ENCODE measurements around the gene RASA3. TPM values are rescaled to one million over a fixed set of nuclear protein-coding genes. Genes with fewer than 3 reads are reported as not detected.

Gene RASA3
- total RNA-seq, 1 donor from 2014 or later, result 84.2 TPM

DNA sequence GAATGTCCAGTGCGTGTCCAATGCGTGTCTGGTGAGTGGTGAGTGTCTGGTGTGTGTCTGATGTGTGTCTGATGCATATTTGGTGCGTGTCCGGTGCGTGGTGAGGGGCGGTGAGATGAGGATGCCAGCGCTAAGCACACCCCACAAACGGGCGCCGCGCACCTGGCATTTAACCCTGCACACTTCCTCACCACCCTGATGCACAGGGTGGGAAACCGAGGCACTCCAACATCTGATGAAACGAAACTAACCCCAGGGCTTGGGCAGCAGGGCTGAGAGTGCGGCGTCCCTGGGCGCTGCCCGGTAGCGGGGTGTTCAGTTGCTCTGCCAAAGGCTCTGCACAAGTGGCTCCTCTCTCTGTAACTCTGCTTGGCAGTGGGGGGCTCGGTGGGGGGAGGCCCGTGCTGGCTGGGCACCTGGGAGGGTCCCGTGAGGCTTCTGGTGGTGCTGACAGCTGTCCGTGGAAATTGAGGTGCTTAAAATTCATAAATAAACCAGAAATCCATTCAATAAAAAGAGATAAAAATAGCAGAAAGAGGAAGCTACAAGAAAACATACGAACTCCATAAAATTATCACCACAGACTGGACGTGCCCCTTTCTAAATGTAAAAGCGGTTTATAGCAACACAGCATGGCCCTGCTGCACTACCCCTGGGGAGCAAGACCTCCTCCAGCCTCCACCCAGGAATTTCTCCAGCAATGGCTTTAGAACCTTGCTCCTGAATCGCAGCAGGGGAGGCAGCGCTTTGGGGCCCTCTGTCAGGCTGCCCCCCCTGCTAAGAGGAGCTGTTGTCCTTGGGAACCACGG, 76.0 kb downstream of the RASA3 start:
- intact Hi-C loops (cut with micrococcal nuclease), result no loop called here

DNA sequence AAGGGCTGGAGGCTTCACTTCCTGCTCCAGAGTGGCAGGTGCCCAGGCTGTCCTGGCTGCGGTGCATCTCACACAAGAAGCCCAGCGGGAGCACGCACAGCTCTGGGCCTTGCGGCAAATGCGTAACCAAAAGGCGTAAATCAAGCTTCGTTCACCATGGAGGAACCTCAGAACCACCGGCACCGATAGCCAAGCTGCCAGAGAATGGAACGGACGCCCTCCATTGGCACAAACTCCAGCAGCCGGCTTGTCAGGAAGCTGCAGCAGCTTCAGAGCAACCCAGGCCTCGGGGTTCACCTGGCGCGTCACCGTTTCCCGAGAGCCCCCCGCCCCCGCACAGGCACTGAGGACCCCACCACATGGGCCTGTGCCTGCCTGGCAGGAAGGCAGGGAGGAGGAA, 76.7 kb downstream of the RASA3 start:
- intact Hi-C loops (cut with micrococcal nuclease), result no loop called here

DNA sequence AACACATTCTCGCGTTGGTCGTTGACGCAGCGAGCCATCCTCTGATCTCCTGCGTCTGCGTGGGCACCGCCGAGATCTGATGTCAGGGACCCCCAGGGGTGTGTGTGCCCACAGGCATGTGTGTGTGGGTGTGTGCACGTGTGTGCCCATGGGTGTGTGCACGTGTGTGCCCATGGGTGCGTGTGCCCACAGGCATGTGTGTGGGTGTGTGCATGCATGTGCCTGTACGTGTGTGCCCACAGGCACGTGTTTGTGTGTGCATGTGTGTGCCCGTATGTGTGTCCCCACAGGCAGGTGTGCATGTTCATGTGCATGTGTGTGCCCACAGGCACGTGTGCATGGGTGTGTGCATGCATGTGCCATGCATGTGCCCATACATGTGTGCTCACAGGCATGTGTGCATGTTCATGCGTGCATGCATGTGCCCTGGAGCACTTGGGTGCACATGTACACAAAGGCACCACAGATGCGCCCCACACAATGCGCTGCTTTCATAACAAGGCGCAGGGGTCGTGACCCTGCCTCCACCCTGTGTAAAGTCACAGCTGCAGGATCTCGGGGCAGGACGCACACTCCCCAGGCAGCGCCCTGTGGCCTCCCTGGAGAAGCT, 77.5 kb downstream of the RASA3 start:
- intact Hi-C loops (cut with micrococcal nuclease), result no loop called here

DNA sequence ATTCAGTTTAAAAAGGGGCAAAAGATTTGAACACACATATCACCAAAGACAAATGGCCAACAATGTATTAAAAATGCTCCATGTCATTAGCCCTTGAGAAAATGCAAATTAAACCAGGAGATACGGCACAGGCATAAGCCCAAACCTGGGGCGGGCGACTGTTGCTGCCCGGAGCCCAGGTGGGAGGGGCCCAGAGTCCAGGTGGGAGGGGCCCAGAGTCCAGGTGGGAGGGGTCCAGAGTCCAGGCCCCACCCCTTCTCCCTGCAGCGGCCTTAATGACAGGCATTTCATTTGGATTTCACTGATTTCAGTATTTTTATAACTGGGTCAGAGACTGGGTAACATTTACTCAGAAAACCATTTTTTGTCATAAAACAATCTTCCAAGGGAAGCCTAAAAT, 78.2 kb downstream of the RASA3 start:
- intact Hi-C loops (cut with micrococcal nuclease), result no loop called here

DNA sequence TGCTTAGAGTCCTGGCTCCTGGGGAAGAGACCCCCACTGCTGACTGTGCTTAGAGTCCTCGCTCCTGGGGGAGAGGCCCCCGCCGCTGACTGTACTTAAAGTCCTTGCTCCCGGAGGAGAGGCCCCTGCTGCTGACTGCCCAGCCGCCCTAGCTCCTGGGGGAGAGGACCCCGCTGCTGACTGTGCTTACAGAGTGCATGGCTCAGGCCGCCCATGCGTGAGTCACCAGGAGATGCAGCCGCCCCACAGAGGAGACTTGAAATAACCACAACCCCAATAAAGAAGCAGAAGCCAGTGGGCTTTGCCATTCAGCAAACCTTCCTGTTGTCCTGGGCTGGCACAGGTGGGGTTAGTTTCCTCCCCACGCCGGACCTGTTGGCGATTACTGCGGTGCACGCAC, 79.4 kb downstream of the RASA3 start:
- intact Hi-C loops (cut with micrococcal nuclease), result no loop called here

DNA sequence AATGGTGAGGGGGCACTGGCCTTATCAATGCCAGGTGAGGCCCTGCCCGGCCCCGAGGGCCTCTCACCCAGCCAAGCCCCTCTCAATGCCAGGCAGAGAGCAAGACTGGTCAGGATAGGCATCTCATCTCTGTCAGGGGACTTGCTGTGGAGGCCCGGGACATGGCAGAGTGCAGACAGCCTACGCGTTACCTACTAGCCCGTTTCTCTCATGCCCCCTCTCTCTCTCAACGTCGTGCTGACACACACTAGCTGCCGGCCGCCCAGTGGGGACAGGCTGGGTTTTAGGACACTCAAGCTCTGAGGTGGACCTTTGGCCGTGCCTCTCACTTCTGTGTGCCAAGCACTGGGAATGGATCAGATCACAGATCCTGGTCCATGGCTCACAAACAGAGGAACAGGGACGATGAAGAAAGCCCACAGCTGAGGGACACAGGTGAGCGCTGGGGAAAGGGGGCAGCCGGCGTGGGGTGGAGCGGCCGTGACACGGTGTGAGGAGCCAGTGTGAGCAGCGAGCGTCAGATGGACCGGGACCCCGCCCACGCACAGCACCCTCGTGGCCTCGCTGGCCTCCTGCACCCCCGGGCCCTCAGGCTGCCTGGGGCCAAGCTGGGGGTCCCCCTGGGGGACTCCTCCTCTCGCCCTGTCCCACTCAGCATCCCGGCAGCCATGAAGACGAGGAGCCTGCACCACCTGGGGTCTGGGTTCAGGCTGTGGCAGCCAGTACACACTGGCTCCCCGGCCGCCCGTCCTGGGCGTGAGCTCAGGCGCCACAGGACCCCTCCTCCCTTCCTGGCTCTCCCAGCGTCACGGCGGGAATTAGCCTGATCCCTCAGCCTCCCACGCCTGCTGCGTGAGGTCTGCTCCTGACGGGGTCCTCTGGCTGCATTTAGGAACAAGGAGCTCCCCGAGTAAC, 81.6 kb downstream of the RASA3 start:
- intact Hi-C loops (cut with micrococcal nuclease), result no loop called here

DNA sequence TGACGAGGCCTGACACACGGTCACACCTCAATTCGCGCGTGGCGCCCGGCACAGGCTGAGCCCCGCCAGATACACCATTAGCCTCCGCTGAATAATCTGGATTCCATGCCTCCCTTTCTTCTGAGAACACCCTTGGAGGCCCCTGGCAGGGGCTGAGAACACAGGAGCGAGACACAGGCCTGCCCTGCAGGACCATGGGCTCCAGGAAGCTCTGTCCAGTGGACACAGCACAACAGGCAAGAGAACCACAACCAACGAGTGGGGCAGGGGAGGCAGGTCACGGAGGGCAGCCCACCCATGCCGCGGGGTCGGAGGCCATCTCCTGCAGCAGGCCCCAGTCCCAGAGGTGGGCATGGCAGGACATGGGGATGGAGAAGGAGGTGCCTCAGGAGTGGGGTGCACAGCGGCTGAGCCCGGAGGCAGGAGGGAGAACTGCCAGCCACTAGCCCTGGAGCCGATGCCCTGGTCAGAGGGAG, 82.8 kb downstream of the RASA3 start:
- intact Hi-C loops (cut with micrococcal nuclease), result loop anchor here (5.0 kb wide), 1 partner anchor 178 kb away; no protein-coding TSS in a partner anchor

DNA sequence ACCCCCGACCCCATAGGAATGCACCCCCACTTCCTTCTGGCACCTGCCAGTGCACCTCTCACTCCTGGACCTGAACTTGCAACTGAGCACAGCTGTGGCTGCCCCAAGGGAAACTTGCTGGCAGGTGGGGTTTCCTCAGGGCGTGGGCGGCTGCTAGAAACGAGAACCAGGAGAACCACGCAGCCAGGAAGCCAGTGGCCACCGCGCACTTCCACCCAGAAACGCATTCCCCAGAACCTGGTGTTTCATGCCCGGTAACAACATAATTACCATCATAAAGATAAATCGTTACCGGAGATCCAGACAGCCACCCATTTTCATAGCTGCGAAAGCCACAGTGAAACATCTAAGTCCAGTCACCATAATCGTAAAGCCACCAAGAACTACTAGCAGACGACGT, 83.4 kb downstream of the RASA3 start:
- intact Hi-C loops (cut with micrococcal nuclease), result loop anchor here (5.0 kb wide), 1 partner anchor 178 kb away; no protein-coding TSS in a partner anchor

DNA sequence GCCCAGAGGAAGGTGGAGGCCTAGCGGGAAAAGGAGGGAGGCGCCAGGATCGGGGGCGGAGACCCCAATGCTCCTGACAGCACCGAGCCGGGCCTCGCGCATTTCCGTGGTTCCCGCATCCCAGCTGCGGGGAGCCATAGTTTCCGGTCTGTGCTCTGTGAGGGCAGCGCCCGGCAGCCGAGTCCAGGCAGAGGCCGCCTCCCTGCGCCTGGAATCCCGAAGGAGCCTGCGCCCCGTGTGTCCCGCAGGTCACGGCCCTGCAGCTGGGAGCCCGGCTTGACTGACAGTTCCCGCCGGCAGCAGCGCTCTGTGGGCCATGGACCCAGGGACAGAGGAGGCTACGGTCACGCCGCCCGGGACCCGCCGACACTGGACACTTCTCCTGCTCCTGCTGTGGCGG, 84.0 kb downstream of the RASA3 start:
- intact Hi-C loops (cut with micrococcal nuclease), result loop anchor here (5.0 kb wide), 1 partner anchor 179 kb away; no protein-coding TSS in a partner anchor

DNA sequence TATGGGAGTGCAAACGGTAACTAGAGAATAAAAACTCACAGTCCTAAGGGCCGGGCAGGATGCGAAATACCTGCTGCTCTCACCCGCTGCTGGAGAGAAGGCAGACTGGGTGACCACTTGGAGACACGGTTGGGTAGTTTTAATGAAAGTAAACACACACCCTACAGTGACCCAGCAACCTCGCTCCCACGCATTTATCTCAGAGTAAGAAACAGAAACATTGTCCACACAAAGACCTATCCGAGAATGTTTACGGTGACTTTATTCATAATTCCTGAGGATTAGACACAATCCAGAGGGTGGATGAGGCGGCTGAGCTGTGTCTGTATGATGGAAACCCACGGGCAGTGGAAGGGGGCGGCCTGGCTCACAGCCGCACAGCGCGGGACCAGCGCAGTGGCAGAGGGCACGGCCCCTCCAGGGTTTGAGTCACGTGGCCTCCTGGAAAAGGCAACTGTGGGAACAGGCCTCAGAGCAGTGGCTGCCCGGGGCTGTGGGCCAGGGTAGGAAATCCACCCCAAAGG, 85.0 kb downstream of the RASA3 start:
- intact Hi-C loops (cut with micrococcal nuclease), result loop anchor here (5.0 kb wide), 1 partner anchor 180 kb away; no protein-coding TSS in a partner anchor

DNA sequence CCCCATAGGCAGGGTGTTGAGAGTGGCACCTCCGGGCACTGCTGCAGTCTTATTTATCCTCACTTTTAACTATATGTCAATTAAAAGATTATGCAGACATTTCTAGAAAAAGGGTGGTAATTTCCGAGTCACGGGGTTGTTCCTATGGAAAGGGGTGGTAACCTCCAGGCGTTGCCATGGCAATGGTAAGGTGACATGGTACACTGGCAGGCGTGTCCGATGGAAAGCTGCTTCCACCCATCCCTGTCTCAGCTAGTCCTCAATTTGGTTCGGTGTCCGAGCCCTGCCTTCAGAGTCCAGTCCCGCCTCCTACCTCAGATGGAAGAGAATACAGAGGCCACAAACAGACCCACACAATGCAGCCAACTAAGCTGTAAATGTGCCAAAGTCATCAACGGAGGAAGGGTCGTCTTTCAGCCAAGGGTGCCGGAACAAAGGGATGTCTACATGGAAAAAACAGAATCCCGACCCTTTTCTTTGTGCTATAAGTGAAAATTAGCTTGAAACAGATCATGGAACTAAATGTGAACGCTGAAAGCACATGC, 85.9 kb downstream of the RASA3 start:
- intact Hi-C loops (cut with micrococcal nuclease), result loop anchor here (5.0 kb wide), 1 partner anchor 181 kb away; no protein-coding TSS in a partner anchor

DNA sequence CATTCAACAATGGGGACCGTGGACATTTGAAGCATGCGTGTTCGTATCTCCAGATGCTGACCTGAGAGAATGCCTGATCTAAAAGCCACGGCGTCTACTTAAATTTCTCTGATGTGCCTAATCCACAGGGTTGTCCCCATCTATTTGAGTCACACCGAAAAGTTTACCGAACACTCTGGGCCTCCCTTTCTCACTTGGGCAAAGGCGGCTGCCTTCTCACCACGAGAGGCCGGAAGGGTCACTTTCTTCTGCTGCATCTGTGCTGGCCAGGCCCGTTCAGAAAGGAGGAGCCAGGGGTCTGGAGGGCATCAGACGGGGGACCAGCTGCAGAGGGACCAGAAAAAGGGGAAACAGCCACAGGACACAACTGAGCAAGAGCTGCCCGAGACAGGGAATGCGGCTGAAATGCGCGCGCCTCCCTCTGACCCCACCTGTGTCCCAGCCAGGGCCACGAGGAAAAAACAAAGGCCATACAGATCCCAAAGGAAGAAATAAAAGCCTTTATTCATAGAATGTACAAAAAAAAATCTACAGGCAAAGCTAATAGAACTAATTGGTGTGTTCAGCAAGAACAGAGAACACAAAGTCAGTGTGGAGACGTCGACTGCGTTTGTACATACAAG, 87.2 kb downstream of the RASA3 start:
- intact Hi-C loops (cut with micrococcal nuclease), result loop anchor here (5.0 kb wide), 1 partner anchor 182 kb away; no protein-coding TSS in a partner anchor

DNA sequence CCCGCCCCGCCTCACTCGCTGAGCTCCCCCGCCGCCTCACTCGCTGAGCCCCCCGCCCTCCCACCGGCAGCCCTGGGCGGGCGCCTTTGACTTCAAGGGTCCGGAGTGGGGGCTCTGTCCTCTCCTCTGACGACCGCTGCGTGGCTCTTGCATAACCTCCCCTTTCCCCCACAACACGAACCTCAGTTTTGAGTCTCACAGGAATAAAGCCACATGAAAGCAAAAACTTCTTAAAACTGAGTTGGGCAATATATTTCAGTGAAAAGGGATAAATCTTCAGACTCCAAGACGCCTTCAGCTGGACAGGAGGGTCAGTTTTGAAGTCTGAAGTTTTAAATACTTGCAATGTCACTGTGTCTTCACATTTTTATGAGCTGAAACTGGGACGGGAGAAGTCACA, 87.9 kb downstream of the RASA3 start:
- intact Hi-C loops (cut with micrococcal nuclease), result no loop called here

DNA sequence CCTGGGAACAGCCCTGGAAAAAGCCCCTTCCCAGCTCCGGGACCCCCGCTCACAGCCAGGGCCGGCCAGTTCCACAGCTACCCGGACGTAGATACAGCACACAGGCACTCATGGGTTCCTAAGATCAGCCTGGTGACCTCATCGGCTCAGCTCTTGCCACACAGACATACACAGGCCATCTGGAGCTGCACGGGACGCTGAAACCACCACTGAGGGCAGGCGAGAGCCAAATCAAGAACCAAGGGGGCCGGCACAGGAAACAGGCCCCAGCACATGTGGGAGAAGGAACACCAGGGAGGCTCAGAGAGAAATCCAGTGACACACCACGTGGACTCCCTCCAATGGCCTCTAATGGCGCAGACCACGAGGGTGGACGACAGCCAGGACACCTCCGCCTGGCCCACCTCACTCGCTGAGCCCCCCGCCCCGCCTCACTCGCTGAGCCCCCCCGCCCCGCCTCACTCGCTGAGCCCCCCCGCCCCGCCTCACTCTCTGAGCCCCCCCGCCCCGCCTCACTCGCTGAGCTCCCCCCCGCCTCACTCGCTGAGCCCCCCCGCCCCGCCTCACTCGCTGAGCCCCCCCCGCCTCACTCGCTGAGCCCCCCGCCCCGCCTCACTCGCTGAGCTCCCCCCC, 88.9 kb downstream of the RASA3 start:
- intact Hi-C loops (cut with micrococcal nuclease), result no loop called here

DNA sequence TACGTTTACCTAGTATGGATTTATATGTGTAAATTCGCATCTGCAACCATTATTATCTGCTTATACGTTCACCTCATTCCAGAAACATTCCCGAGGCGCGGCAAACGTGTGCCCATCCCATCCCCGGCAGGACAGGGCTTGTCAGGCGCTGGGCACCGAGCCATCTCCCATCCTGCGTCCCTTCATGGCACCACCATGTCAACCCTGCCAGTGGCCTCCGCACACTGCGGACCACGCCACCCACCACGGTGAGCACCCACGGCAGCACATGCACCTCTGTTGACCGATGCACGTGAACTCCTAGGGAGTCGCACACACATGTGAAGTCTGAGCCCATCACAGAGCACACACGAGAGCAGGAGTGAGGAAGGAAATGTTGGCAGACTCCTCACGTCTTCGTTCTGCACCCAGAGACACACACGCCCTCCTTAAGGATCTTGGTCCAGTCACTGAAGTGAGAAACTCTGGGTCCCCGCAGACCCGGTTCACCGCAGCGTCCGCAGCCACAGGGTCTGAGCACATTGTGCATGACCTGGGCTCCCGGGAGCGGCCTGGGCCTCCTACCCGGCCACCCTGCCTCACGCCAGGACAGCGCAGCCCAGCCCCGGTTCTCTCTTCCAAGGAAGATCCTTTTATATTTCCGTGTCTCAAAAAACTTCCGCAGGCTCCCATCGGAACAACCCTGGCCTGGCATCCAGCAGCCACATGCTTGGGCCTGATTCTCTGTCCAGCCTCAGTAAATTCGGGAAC, 90.2 kb downstream of the RASA3 start:
- intact Hi-C loops (cut with micrococcal nuclease), result no loop called here

DNA sequence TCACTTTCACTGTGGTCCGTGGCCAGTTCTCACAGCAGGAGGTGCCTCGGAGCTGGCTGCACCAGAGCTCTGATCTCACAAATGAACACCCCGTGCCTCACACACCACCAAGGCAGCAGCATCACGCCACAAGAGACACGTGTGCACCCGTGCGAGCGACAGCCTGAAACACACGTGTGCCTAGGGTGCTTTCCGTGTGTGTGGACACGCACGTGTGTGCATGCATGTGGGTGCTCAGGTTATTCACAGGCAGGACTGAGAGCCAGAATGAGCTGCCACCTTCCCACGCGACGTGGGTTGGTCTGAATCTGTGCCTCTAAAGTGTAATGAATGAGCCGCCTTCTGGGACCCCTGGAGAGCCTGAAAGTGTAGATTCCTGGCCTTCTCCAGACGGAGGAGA, 90.9 kb downstream of the RASA3 start:
- intact Hi-C loops (cut with micrococcal nuclease), result no loop called here

DNA sequence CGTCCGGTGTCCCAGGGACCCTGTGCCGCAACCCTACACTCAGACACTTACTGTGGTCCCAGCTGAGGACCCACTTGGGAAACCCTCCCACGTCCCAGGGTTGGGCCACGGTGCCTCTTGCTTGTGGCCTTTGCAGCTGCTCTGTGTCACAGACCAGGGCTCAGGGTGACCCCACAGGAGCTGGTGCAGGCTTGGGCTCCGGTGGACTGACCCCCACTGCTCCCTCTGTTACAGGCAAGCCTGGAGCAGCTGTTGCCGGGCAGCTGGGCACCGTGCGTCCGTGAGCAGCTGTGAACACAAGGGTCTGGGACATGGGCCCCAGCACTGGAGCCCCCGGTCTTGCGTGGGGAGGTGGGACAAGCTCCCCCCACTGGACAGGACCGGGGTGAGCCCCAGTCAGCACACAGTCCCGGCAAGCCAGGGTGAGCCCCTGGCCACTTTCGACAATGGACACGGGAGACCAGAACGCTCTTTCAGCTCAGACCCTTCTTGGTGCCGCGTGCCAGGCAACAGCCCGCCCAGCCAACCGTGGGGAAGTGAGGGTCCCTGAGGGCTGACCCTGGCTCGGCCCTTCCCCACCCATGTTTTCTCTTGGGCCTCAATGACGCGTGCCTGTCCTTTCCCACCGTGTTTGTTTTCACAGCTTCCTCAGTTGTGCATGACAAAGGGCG, 92.8 kb downstream of the RASA3 start:
- intact Hi-C loops (cut with micrococcal nuclease), result no loop called here

DNA sequence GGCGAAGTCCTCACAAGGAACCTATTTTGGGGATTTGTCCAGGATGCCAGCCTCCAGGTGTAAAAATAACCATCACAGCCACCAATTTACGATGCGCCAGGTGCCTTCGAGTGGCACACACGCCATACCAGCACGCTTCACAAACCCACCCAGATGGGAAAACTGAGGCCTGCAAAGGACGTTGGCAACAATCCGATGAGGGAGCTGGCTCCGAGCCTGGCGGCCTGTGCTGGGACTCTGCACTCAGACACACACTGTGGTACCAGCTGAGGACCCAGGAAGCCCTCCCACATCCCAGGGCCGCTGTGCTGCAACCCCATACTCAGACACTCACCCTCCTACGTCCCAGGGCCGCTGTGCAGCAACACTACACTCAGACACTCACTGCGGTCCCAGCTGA, 93.5 kb downstream of the RASA3 start:
- intact Hi-C loops (cut with micrococcal nuclease), result no loop called here

DNA sequence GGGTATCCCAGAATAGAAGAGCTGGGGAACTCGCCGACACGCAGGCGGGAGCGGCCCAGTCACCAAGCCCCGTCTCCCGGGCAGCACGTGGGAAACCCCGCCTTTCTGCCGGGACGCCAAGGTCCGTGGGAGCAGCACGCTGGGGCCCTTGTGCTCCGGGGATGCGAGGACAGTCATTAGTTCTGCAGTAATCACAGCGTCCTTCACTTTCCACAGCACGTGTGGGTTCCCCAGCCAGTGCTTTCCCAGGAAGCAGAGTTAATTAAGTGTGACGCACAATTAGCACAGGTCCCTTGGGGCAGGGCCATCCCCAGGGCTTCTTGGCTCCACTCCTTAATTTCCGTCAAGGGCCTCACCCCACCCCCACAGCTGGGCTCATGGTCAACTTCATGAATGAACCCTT, 94.2 kb downstream of the RASA3 start:
- intact Hi-C loops (cut with micrococcal nuclease), result no loop called here

All from T-helper 2 cell treated with Interferon-gamma antibody and Interleukin-4, amounts not matched to agents 100 ng/mL and 5 ng/mL, for 36 hours (primary cell).